Breast epithelium (tissue), 4 donors: ENCODE measurements around the gene MDM4. TPM values are rescaled to one million over a fixed set of nuclear protein-coding genes. Genes with fewer than 3 reads are reported as not detected.

ENCODE experiments used
- DNase-seq, 2 donors: peaks; one replicate each; pipeline ENCODE4 v3.0.0-alpha.2; 2019; ENCODE audit warnings: low spot score in 2 of 2
- H3K27ac ChIP-seq, 2 donors: fragments of 200-600 bp; sonication (generic) in 1 of 2; one replicate each; pipeline ENCODE4 v1.5.1; 2016 to 2019; ENCODE audit warnings: mild to moderate bottlenecking in 1 of 2
- H3K27me3 ChIP-seq, 2 donors: fragments of 200-600 bp; sonication (generic) in 1 of 2; one replicate each; pipeline versions ENCODE4 v1.5.1 to v1.6.0; 2017 to 2019; ENCODE audit warnings: control low read depth in 1 of 2, mild to moderate bottlenecking in 1 of 2
- H3K36me3 ChIP-seq: fragments of 200-600 bp; one replicate; pipeline ENCODE4 v1.5.1; 2019
- H3K4me1 ChIP-seq, 2 donors: fragments of 200-600 bp; sonication (generic); one replicate each; pipeline ENCODE4 v1.5.1; 2016 to 2019; ENCODE audit warnings: control low read depth in 1 of 2
- H3K4me3 ChIP-seq, 3 donors: fragments of 200-600 bp; sonication (generic); 1 replicate in 2 of 3; 2 replicates in 1 of 3; pipeline ENCODE4 v1.5.1; 2016 to 2019; ENCODE audit warnings: mild to moderate bottlenecking in 3 of 3, moderate library complexity in 2 of 3
- H3K9me3 ChIP-seq, 2 donors: fragments of 200-600 bp; sonication (generic) in 1 of 2; one replicate each; pipeline ENCODE4 v1.5.1; 2016 to 2019; ENCODE audit warnings: control low read depth in 1 of 2
- CTCF ChIP-seq, 3 donors: fragments of 450-650 bp; IDR thresholded peaks; one replicate each; pipeline ENCODE4 v1.5.1; 2016 to 2017; ENCODE audit warnings: antibody characterized with exemption in 3 of 3, mild to moderate bottlenecking in 3 of 3, moderate library complexity in 3 of 3
- POLR2A ChIP-seq: fragments of 450-650 bp; IDR thresholded peaks from one replicate; pipeline ENCODE4 v1.6.1; 2016; ENCODE audit warnings: antibody characterized with exemption, mild to moderate bottlenecking, moderate library complexity
- POLR2AphosphoS5 ChIP-seq, 3 donors: sonication (generic); formaldehyde crosslinking; IDR thresholded peaks; one replicate each; pipeline ENCODE4 v1.6.1; 2017; ENCODE audit warnings: antibody characterized with exemption in 3 of 3
- intact Hi-C: fragments of 100-400 bp; cut with DNase I; formaldehyde crosslinking; loops from one replicate; pipeline ENCODE4 v1.15.1; 2023; ENCODE audit warnings: low total_unique reads
- total RNA-seq, 3 donors: library from RNA; depleted of rRNA; stranded (reverse); fragments of >200 nt; gene quantifications; one replicate each; pipeline ENCODE4 v1.1.0, GENCODE V29; 2016

Gene MDM4
- total RNA-seq, 3 donors from 2014 or later: 63.5 to 128 (median 103) TPM

GRCh38 chr1:204469304-204469703 lies 46.9 kb upstream of the MDM4 start:
- H3K9me3 ChIP-seq: no peaks in the 10 kb centered on the region
- intact Hi-C loops: no loop called here
- H3K4me1 ChIP-seq: peaks cover 4 to 10% of the 10 kb centered on the region in 2 donors
- H3K36me3 ChIP-seq: no peaks in the 10 kb centered on the region
- no peak for TF ChIP-seq CTCF (IDR thresholded peaks at IDR 0.05)
- TF ChIP-seq POLR2AphosphoS5 (IDR thresholded peaks at IDR 0.05): no peak
- TF ChIP-seq POLR2A: no peak
- no peak overlapping the region for H3K4me3 ChIP-seq
- H3K27me3 ChIP-seq: no peaks in the 10 kb centered on the region
- H3K27ac ChIP-seq: peak overlapping the region in 1 of 2 donors; percentile 68
- DNase-seq: no peak

- TF ChIP-seq POLR2A: no peak
- no peak for TF ChIP-seq POLR2AphosphoS5 (IDR thresholded peaks at IDR 0.05)
- no peak for TF ChIP-seq CTCF (IDR thresholded peaks at IDR 0.05)
- H3K4me3 ChIP-seq: no peak overlapping the region
- intact Hi-C loops: no loop called here
- DNase-seq: no peak
- H3K36me3 ChIP-seq: no peaks in the 10 kb centered on the region
- no peak overlapping the region for H3K27ac ChIP-seq
- H3K4me1 ChIP-seq: peaks cover 0 to under 1% of the 10 kb centered on the region in 2 donors
- no peaks in the 10 kb centered on the region for H3K27me3 ChIP-seq
- no peaks in the 10 kb centered on the region for H3K9me3 ChIP-seq
Measured at GRCh38 chr1:204471687-204472086, 44.5 kb upstream of the MDM4 start.

- Histone ChIP-seq H3K36me3 (no peaks in the 10 kb centered on the region), H3K9me3 (no peaks in the 10 kb centered on the region), H3K4me3 (no peak overlapping the region), H3K27me3 (no peaks in the 10 kb centered on the region), H3K27ac (no peak overlapping the region), H3K4me1 (peaks cover 5 to 8% of the 10 kb centered on the region in 2 donors)
- TF ChIP-seq POLR2A (no peak), CTCF (IDR thresholded peaks at IDR 0.05) (no peak), POLR2AphosphoS5 (IDR thresholded peaks at IDR 0.05) (no peak)
- no peak for DNase-seq
- intact Hi-C loops: no loop called here
Measured at GRCh38 chr1:204472660-204473059, 43.5 kb upstream of the MDM4 start.

GRCh38 chr1:204473400-204473965 lies 42.7 kb upstream of the MDM4 start:
- no peak overlapping the region for H3K4me3 ChIP-seq
- H3K27ac ChIP-seq: peak overlapping the region; percentile 4 to 14
- no peaks in the 10 kb centered on the region for H3K9me3 ChIP-seq
- TF ChIP-seq CTCF (IDR thresholded peaks at IDR 0.05) (no peak), POLR2A (no peak), POLR2AphosphoS5 (IDR thresholded peaks at IDR 0.05) (no peak)
- no peaks in the 10 kb centered on the region for H3K27me3 ChIP-seq
- DNase-seq: no peak
- intact Hi-C loops: no loop called here
- no peaks in the 10 kb centered on the region for H3K36me3 ChIP-seq
- H3K4me1 ChIP-seq: peaks cover 8 to 12% of the 10 kb centered on the region in 2 donors

- no peaks in the 10 kb centered on the region for H3K27me3 ChIP-seq
- H3K4me1 ChIP-seq: peaks cover 14 to 19% of the 10 kb centered on the region in 2 donors
Measured at GRCh38 chr1:204475656-204476432, 40.4 kb upstream of the MDM4 start.

More at GRCh38 chr1:204475656-204476432, 40.4 kb upstream of the MDM4 start:
- Histone ChIP-seq H3K4me3 (no peak overlapping the region), H3K36me3 (no peaks in the 10 kb centered on the region), H3K27ac (peak overlapping the region; percentile 3 to 4), H3K9me3 (no peaks in the 10 kb centered on the region)
- intact Hi-C loops: loop anchor here (5.0 kb wide), 1 partner anchor 1474 kb away; no protein-coding TSS in a partner anchor
- no peak for DNase-seq
- TF ChIP-seq POLR2A (no peak), POLR2AphosphoS5 (IDR thresholded peaks at IDR 0.05) (no peak), CTCF (IDR thresholded peaks at IDR 0.05) (no peak)
